ENCODE data around the gene MTIF2.
"Not testable (repeated sequence)": the region's sequence is repeated elsewhere in the genome, so short reads cannot be mapped to it uniquely, and the experiment has no call there.

Gene MTIF2

GRCh38 chr2:55228226-55228563 lies 40.8 kb downstream of the MTIF2 start:
- H2AFZ ChIP-seq (ENCODE audit: low read length) = no peak overlapping the region

GRCh38 chr2:55227437-55228225 lies 41.4 kb downstream of the MTIF2 start:
- H3K4me2 ChIP-seq (ENCODE audit: insufficient read depth, low read length, poor library complexity, severe bottlenecking); H3K4me3 ChIP-seq (ENCODE audit: low read length in 2 of 2); H2BK120ac ChIP-seq (ENCODE audit: low read depth, low read length); H3K79me1 ChIP-seq (ENCODE audit: low read depth, low read length); H2AK5ac ChIP-seq (ENCODE audit: low read depth, low read length); H2BK12ac ChIP-seq (ENCODE audit: low read length); H4K91ac ChIP-seq (ENCODE audit: low read depth, low read length, poor library complexity); H3K4ac ChIP-seq (ENCODE audit: low read length); H3K9me3 ChIP-seq (replicated peaks in 1 of 2; ENCODE audit: control insufficient read depth in 2 of 2, insufficient read depth in 1 of 2, low read depth in 1 of 2, low read length in 2 of 2); H2AFZ ChIP-seq (ENCODE audit: low read length); H2BK15ac ChIP-seq (ENCODE audit: low read length); H3K18ac ChIP-seq (ENCODE audit: low read length); H3K27ac ChIP-seq (replicated peaks; ENCODE audit: low read length); H3K14ac ChIP-seq (ENCODE audit: low read length); H3K4me1 ChIP-seq (ENCODE audit: control insufficient read depth in 2 of 2, insufficient read depth in 1 of 2, low read depth in 1 of 2, low read length in 2 of 2); H4K8ac ChIP-seq (ENCODE audit: low read depth, low read length); H2BK5ac ChIP-seq (ENCODE audit: low read length); H3K23ac ChIP-seq (ENCODE audit: low read depth, low read length, poor library complexity); DNase-seq (ENCODE audit: low spot score); H3K27me3 ChIP-seq (ENCODE audit: control insufficient read depth in 3 of 3, insufficient read depth in 3 of 3, low read depth in 1 of 3, low read length in 3 of 3); H3K9ac ChIP-seq (ENCODE audit: low read depth, low read length, poor library complexity): not testable (repeated sequence)
- no CpG with 5 or more reads among the region's 7 CpGs for WGBS, 2 donors (ENCODE audit: extremely low coverage in 2 of 2, insufficient read length in 2 of 2, insufficient replicate concordance in 1 of 2)
- H3K36me3 ChIP-seq (replicated peaks in 1 of 2; ENCODE audit: control insufficient read depth in 2 of 2, insufficient read depth in 2 of 2, low read length in 2 of 2) = peaks cover 1 to 29% of the 10 kb centered on the region in 2 donors

More at GRCh38 chr2:55228226-55228563, 40.8 kb downstream of the MTIF2 start:
- Histone ChIP-seq H3K9me3 (replicated peaks in 1 of 2; ENCODE audit: control insufficient read depth in 2 of 2, insufficient read depth in 1 of 2, low read depth in 1 of 2, low read length in 2 of 2) (peaks cover 2 to 7% of the 10 kb centered on the region in 2 donors), H3K36me3 (replicated peaks in 1 of 2; ENCODE audit: control insufficient read depth in 2 of 2, insufficient read depth in 2 of 2, low read length in 2 of 2) (peaks cover 1 to 31% of the 10 kb centered on the region in 2 donors), H4K91ac (ENCODE audit: low read depth, low read length, poor library complexity) (no peak overlapping the region), H3K18ac (ENCODE audit: low read length) (no peak overlapping the region), H3K79me1 (ENCODE audit: low read depth, low read length) (peaks cover 3% of the 10 kb centered on the region), H2BK5ac (ENCODE audit: low read length) (no peak overlapping the region), H3K23ac (ENCODE audit: low read depth, low read length, poor library complexity) (no peak overlapping the region), H4K8ac (ENCODE audit: low read depth, low read length) (no peak overlapping the region), H2AK5ac (ENCODE audit: low read depth, low read length) (no peak overlapping the region), H2BK15ac (ENCODE audit: low read length) (no peak overlapping the region), H3K9ac (ENCODE audit: low read depth, low read length, poor library complexity) (no peak overlapping the region), H3K4me1 (ENCODE audit: control insufficient read depth in 2 of 2, insufficient read depth in 1 of 2, low read depth in 1 of 2, low read length in 2 of 2) (peaks cover 0 to under 1% of the 10 kb centered on the region in 2 donors), H2BK120ac (ENCODE audit: low read depth, low read length) (no peak overlapping the region), H3K4me3 (ENCODE audit: low read length in 2 of 2) (no peak overlapping the region), H3K27me3 (ENCODE audit: control insufficient read depth in 3 of 3, insufficient read depth in 3 of 3, low read depth in 1 of 3, low read length in 3 of 3) (no peaks in the 10 kb centered on the region), H3K4me2 (ENCODE audit: insufficient read depth, low read length, poor library complexity, severe bottlenecking) (no peak overlapping the region), H3K27ac (replicated peaks; ENCODE audit: low read length) (no peak overlapping the region), H3K4ac (ENCODE audit: low read length) (no peak overlapping the region), H2BK12ac (ENCODE audit: low read length) (no peak overlapping the region), H3K14ac (ENCODE audit: low read length) (no peak overlapping the region)
- no peak for DNase-seq (ENCODE audit: low spot score)

DNA sequence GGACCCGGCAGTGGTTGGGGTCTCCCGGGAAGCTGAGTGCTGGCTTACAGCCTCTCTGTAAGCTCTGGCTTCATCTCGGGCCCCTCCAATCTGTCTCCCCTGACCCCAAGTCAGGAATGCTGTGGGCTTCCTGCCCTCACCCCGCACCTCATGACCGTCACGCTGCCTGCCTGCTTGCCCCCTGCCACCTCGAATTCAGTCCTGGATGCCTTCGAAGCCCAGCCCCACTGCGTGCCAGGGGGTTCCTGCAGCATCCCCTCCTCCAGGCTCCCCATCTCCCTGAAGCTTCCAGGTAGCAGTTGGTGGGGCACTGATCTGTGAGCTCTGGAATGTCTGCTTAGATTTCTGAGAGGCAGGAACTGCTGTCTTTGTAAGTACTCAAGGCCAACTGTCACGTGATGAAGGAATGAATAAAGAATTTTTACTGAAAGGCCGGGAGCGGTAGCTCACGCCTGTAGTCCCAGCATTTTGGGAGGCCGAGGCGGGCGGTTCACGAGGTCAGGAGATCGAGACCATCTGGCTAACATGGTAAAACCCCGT lies 43.5 kb downstream of the MTIF2 start:
- H3K79me1 ChIP-seq (ENCODE audit: low read depth, low read length) = peaks cover 3% of the 10 kb centered on the region

GRCh38 chr2:55224761-55225261 lies 44.2 kb downstream of the MTIF2 start:
- Histone ChIP-seq H2BK12ac (ENCODE audit: low read length) (no peak overlapping the region), H3K27me3 (ENCODE audit: control insufficient read depth in 3 of 3, insufficient read depth in 3 of 3, low read depth in 1 of 3, low read length in 3 of 3) (no peaks in the 10 kb centered on the region), H2BK15ac (ENCODE audit: low read length) (no peak overlapping the region), H2BK120ac (ENCODE audit: low read depth, low read length) (no peak overlapping the region), H3K27ac (replicated peaks; ENCODE audit: low read length) (no peak overlapping the region), H3K36me3 (replicated peaks in 1 of 2; ENCODE audit: control insufficient read depth in 2 of 2, insufficient read depth in 2 of 2, low read length in 2 of 2) (peaks cover 1 to 41% of the 10 kb centered on the region in 2 donors), H3K79me1 (ENCODE audit: low read depth, low read length) (peaks cover 3% of the 10 kb centered on the region), H4K8ac (ENCODE audit: low read depth, low read length) (no peak overlapping the region), H3K4me1 (ENCODE audit: control insufficient read depth in 2 of 2, insufficient read depth in 1 of 2, low read depth in 1 of 2, low read length in 2 of 2) (no peaks in the 10 kb centered on the region), H2AK5ac (ENCODE audit: low read depth, low read length) (no peak overlapping the region), H3K4me2 (ENCODE audit: insufficient read depth, low read length, poor library complexity, severe bottlenecking) (no peak overlapping the region), H3K4me3 (ENCODE audit: low read length in 2 of 2) (no peak overlapping the region), H2AFZ (ENCODE audit: low read length) (no peak overlapping the region), H3K9me3 (replicated peaks in 1 of 2; ENCODE audit: control insufficient read depth in 2 of 2, insufficient read depth in 1 of 2, low read depth in 1 of 2, low read length in 2 of 2) (peaks cover 2 to 7% of the 10 kb centered on the region in 2 donors), H4K91ac (ENCODE audit: low read depth, low read length, poor library complexity) (no peak overlapping the region), H3K9ac (ENCODE audit: low read depth, low read length, poor library complexity) (no peak overlapping the region), H2BK5ac (ENCODE audit: low read length) (no peak overlapping the region), H3K4ac (ENCODE audit: low read length) (no peak overlapping the region), H3K18ac (ENCODE audit: low read length) (no peak overlapping the region), H3K14ac (ENCODE audit: low read length) (no peak overlapping the region), H3K23ac (ENCODE audit: low read depth, low read length, poor library complexity) (no peak overlapping the region)
- no peak for DNase-seq (ENCODE audit: low spot score)
- WGBS, 2 donors (ENCODE audit: extremely low coverage in 2 of 2, insufficient read length in 2 of 2, insufficient replicate concordance in 1 of 2) = no CpG with 5 or more reads among the region's 19 CpGs

More for the DNA sequence above, 43.5 kb downstream of the MTIF2 start:
- H3K23ac ChIP-seq (ENCODE audit: low read depth, low read length, poor library complexity) = no peak overlapping the region
- no peak overlapping the region for H3K9ac ChIP-seq (ENCODE audit: low read depth, low read length, poor library complexity)
- H3K14ac ChIP-seq (ENCODE audit: low read length) = no peak overlapping the region
- no peaks in the 10 kb centered on the region for H3K27me3 ChIP-seq (ENCODE audit: control insufficient read depth in 3 of 3, insufficient read depth in 3 of 3, low read depth in 1 of 3, low read length in 3 of 3)
- no peak overlapping the region for H2BK15ac ChIP-seq (ENCODE audit: low read length)
- no peak overlapping the region for H2BK5ac ChIP-seq (ENCODE audit: low read length)
- no CpG with 5 or more reads among the region's 19 CpGs for WGBS, 2 donors (ENCODE audit: extremely low coverage in 2 of 2, insufficient read length in 2 of 2, insufficient replicate concordance in 1 of 2)
- H3K9me3 ChIP-seq (replicated peaks in 1 of 2; ENCODE audit: control insufficient read depth in 2 of 2, insufficient read depth in 1 of 2, low read depth in 1 of 2, low read length in 2 of 2) = peaks cover 2 to 7% of the 10 kb centered on the region in 2 donors
- no peak overlapping the region for H4K8ac ChIP-seq (ENCODE audit: low read depth, low read length)
- no peak overlapping the region for H3K4ac ChIP-seq (ENCODE audit: low read length)
- no peak overlapping the region for H2AK5ac ChIP-seq (ENCODE audit: low read depth, low read length)
- H3K4me3 ChIP-seq (ENCODE audit: low read length in 2 of 2) = no peak overlapping the region
- H3K4me1 ChIP-seq (ENCODE audit: control insufficient read depth in 2 of 2, insufficient read depth in 1 of 2, low read depth in 1 of 2, low read length in 2 of 2) = no peaks in the 10 kb centered on the region
- no peak overlapping the region for H2AFZ ChIP-seq (ENCODE audit: low read length)
- no peak overlapping the region for H2BK12ac ChIP-seq (ENCODE audit: low read length)
- H2BK120ac ChIP-seq (ENCODE audit: low read depth, low read length) = no peak overlapping the region
- no peak for DNase-seq (ENCODE audit: low spot score)
- H3K36me3 ChIP-seq (replicated peaks in 1 of 2; ENCODE audit: control insufficient read depth in 2 of 2, insufficient read depth in 2 of 2, low read length in 2 of 2) = peaks cover 1 to 41% of the 10 kb centered on the region in 2 donors
- H3K18ac ChIP-seq (ENCODE audit: low read length) = no peak overlapping the region
- H3K4me2 ChIP-seq (ENCODE audit: insufficient read depth, low read length, poor library complexity, severe bottlenecking) = no peak overlapping the region
- H4K91ac ChIP-seq (ENCODE audit: low read depth, low read length, poor library complexity) = no peak overlapping the region
- no peak overlapping the region for H3K27ac ChIP-seq (replicated peaks; ENCODE audit: low read length)

All from neuronal stem cell (in vitro differentiated cells).